ENCODE measurements around the gene ACTRT2. TPM values are rescaled to one million over a fixed set of nuclear protein-coding genes. Genes with fewer than 3 reads are reported as not detected.

The ACTRT2 gene
- total and polyA plus RNA-seq, 8 donors, result not detected

DNA sequence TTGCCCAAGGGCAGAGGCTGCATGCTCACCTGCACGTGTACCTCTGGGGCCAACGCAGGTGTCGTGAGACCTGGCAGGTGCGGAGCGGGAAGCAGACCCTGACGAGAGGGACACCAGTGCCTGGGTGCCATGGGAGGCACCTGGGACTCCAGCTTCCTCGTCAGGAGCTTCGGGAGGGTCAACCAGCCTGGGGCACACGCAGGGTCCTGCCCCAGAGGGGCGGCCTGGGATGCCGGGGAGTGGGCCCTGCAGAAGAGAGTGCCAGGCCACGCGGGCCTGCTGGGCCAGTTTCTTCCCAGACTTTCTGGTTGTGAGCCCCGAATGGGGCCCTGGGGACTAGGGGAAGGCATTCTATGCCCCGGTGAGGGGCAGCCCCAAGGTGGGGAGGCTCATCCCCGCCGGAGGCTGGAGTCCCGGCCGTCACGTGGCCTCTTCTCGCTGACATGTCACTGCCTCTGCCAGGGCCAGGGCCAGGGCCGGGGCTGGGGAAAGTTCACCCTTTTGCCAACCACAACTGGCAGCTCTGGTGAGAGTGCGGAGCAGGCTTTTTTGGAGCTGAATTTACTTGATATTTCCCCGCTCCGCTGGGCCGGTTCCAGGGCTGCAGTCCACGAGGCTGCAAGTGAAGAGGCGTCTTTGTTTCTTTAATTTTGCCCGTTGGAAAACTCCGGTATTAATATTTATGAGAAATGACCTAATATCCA lies 38.5 kb upstream of the ACTRT2 start:
- Histone ChIP-seq H3K4me3 (no peak overlapping the region), H3K4me1 (no peaks in the 10 kb centered on the region), H3K27ac (no peak overlapping the region), H3K36me3 (no peaks in the 10 kb centered on the region), H3K9me3 (no peaks in the 10 kb centered on the region), H3K27me3 (peaks cover 0 to 44% (median 0%) of the 10 kb centered on the region in 3 donors)
- 79 to 91% (median 85%) methylated on average over 21 to 30 of the region's 30 CpGs for WGBS, 5 donors
- no peak for TF ChIP-seq POLR2A (IDR thresholded peaks at IDR 0.05)
- TF ChIP-seq, protein P1, sequence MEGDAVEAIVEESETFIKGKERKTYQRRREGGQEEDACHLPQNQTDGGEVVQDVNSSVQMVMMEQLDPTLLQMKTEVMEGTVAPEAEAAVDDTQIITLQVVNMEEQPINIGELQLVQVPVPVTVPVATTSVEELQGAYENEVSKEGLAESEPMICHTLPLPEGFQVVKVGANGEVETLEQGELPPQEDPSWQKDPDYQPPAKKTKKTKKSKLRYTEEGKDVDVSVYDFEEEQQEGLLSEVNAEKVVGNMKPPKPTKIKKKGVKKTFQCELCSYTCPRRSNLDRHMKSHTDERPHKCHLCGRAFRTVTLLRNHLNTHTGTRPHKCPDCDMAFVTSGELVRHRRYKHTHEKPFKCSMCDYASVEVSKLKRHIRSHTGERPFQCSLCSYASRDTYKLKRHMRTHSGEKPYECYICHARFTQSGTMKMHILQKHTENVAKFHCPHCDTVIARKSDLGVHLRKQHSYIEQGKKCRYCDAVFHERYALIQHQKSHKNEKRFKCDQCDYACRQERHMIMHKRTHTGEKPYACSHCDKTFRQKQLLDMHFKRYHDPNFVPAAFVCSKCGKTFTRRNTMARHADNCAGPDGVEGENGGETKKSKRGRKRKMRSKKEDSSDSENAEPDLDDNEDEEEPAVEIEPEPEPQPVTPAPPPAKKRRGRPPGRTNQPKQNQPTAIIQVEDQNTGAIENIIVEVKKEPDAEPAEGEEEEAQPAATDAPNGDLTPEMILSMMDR (IDR thresholded peaks at IDR 0.05), result no peak
- no peak for TF ChIP-seq POLR2AphosphoS5 (IDR thresholded peaks at IDR 0.05)
- TF ChIP-seq EP300 (IDR thresholded peaks at IDR 0.05), result no peak
- intact Hi-C loops (cut with DNase I; ENCODE audit: low total_unique reads), result no loop called here
- no peak for DNase-seq

DNA sequence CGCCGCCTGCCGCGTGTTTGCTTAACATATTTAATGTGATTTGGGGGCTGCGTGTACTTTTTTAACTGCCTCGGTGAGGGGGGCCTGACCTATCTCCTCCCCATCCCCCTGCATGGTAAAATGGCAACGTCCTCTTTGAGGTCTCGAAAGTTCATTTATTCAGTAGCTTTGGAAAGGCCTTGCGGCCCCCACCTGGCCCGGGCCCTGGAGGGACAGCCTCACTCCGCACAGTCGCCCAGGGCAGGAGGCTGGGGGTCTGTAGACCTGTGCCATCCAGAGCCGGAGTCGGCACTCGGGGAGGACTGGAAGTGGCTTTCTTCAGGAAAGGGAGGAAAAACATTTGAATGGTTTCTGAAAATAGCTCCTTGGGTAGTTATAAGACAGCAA lies 38.0 kb upstream of the ACTRT2 start:
- intact Hi-C loops (cut with DNase I; ENCODE audit: low total_unique reads), result no loop called here
- Histone ChIP-seq H3K4me1 (no peaks in the 10 kb centered on the region), H3K27ac (no peak overlapping the region), H3K4me3 (no peak overlapping the region), H3K36me3 (no peaks in the 10 kb centered on the region), H3K9me3 (no peaks in the 10 kb centered on the region), H3K27me3 (peaks cover 0 to 39% (median 0%) of the 10 kb centered on the region in 3 donors)
- 82 to 91% (median 86%) methylated on average over 15 of the region's 15 CpGs for WGBS, 5 donors
- no peak for DNase-seq
- TF ChIP-seq, protein P1 (IDR thresholded peaks at IDR 0.05), result no peak
- TF ChIP-seq POLR2AphosphoS5 (IDR thresholded peaks at IDR 0.05), result no peak

DNA sequence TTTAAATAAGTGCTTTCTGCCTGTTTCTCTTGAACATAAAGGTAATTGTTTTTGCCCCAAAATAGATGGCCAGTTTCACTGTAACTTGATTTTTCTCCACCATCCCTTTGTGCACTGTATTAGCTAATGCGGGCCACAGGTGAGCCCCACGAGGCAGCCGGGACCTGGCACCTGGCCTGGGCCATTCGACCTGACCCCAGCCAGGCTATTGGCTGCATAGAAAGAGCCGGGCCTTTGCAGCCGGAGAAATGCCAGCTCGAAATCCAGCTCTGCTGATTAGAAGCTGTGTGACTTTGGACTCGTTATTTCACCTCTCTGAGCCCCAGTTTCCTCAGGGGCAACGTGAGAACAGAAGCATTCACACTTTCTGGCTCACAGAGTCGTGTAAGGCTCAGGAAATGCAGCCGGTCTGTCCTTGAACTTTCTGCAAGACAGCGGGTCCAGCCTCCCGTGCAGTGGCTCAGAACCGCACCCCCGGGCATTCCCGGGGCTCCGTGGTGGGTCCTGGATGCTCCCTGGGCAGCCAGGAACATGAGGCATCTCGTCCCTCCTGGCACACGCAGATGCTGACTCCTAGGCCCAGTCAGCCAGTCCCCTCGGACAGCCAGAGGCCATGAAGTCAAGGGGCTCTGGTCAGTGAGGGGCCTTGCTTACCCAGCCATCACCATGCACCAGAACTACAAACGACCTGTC lies 37.4 kb upstream of the ACTRT2 start:
- intact Hi-C loops (cut with DNase I; ENCODE audit: low total_unique reads), result no loop called here
- no peak for DNase-seq
- H3K27me3 ChIP-seq, result peaks cover 0 to 34% (median 0%) of the 10 kb centered on the region in 3 donors
- H3K4me3 ChIP-seq, result no peak overlapping the region
- TF ChIP-seq POLR2A (IDR thresholded peaks at IDR 0.05) (no peak), POLR2AphosphoS5 (IDR thresholded peaks at IDR 0.05) (no peak), EP300 (IDR thresholded peaks at IDR 0.05) (no peak)
- TF ChIP-seq, protein P1 (IDR thresholded peaks at IDR 0.05), result no peak
- no peaks in the 10 kb centered on the region for H3K9me3 ChIP-seq
- no peaks in the 10 kb centered on the region for H3K36me3 ChIP-seq
- no peak overlapping the region for H3K27ac ChIP-seq
- H3K4me1 ChIP-seq, result no peaks in the 10 kb centered on the region
- 56 to 73% (median 60%) methylated on average over 19 to 21 of the region's 21 CpGs for WGBS, 5 donors

DNA sequence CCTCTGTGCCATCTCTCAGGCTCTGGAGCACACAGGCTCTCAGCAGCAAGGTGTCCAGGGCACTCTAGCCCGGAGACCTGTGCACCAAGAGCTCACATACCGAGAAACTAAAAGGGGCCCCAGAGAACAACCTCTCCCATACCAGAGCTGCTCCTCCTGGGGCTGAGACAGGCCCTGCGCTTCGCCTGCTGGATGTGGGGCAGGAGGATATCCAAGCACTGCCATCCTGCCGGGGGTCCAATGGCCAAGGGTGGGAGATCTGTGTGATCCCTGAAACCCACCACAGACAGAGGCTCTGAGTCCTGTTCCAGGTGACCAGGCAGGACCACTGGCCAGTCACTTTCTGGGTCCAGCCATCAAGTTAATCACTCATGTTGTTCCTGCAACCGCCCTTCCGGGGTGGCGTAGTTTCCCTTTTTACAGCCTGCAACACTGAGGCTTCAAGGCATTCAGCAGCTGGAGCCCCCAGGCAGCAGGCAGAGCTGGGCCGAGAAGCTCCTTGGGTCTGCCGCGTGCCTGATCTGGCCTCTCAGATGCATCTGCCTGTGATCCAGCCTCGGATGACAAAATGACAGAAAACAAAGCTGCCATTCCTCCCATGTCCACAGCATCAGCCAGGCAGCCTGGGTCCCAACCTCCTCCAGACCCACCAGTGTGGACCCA lies 36.7 kb upstream of the ACTRT2 start:
- Histone ChIP-seq H3K9me3 (no peaks in the 10 kb centered on the region), H3K36me3 (no peaks in the 10 kb centered on the region), H3K4me1 (no peaks in the 10 kb centered on the region), H3K27ac (no peak overlapping the region), H3K4me3 (no peak overlapping the region), H3K27me3 (peaks cover 0 to 34% (median 0%) of the 10 kb centered on the region in 3 donors)
- intact Hi-C loops (cut with DNase I; ENCODE audit: low total_unique reads), result no loop called here
- TF ChIP-seq EP300 (IDR thresholded peaks at IDR 0.05), result no peak
- TF ChIP-seq, protein P1 (IDR thresholded peaks at IDR 0.05), result no peak
- no peak for TF ChIP-seq POLR2AphosphoS5 (IDR thresholded peaks at IDR 0.05)
- TF ChIP-seq POLR2A (IDR thresholded peaks at IDR 0.05), result no peak
- no peak for DNase-seq
- 91 to 95% (median 93%) methylated on average over 7 to 12 of the region's 12 CpGs for WGBS, 5 donors
